Kidney (tissue), 14 donors: Measurements from ENCODE around the gene APLNR. TPM values are rescaled to one million over a fixed set of nuclear protein-coding genes. Genes with fewer than 3 reads are reported as not detected.
A peak's percentile ranks its signal among the peaks of the same experiment; 100 is the strongest.

ENCODE experiments used
- DNase-seq, 5 donors: peaks; one replicate each; pipeline ENCODE4 v3.0.0-alpha.2; 2013 to 2020
- FAIRE-seq: peaks from 2 replicates; lab custom pipeline; 2012; peaks lifted over from hg19 to GRCh38; lab: Jason Lieb, UNC
- H3K27ac ChIP-seq, 2 donors: one replicate each; pipeline ENCODE4 v1.7.0; 2013; ENCODE audit warnings: low read depth in 2 of 2, low read length in 2 of 2, inconsistent platforms in 1 of 2
- H3K27me3 ChIP-seq: one replicate; pipeline ENCODE4 v1.7.1; 2013; ENCODE audit warnings: low read length, inconsistent platforms; ENCODE audit not compliant: control insufficient read depth, insufficient read depth
- H3K36me3 ChIP-seq, 3 donors: one replicate each; pipeline versions ENCODE4 v1.7.0 to v1.7.1; 2013; ENCODE audit warnings: low read length in 3 of 3, control low read depth in 1 of 3, inconsistent platforms in 1 of 3; ENCODE audit not compliant: insufficient read depth in 3 of 3, control insufficient read depth in 2 of 3
- H3K4me1 ChIP-seq, 3 donors: one replicate each; pipeline versions ENCODE4 v1.7.0 to v1.7.1; 2013; ENCODE audit warnings: low read length in 3 of 3, inconsistent platforms in 1 of 3, low read depth in 1 of 3; ENCODE audit not compliant: control insufficient read depth in 2 of 3, insufficient read depth in 2 of 3
- H3K4me3 ChIP-seq, 3 donors: one replicate each; pipeline versions ENCODE4 v1.7.0 to v1.8.1; 2013; ENCODE audit warnings: low read length in 3 of 3, control low read depth in 1 of 3, inconsistent platforms in 1 of 3
- H3K9ac ChIP-seq, 3 donors: one replicate each; pipeline versions ENCODE4 v1.7.0 to v1.7.1; 2013; ENCODE audit warnings: low read length in 3 of 3, control low read depth in 1 of 3, inconsistent platforms in 1 of 3
- H3K9me3 ChIP-seq, 3 donors: one replicate each; pipeline versions ENCODE4 v1.7.0 to v1.7.1; 2013; ENCODE audit warnings: low read length in 3 of 3, control low read depth in 1 of 3, inconsistent platforms in 1 of 3; ENCODE audit not compliant: control insufficient read depth in 2 of 3, insufficient read depth in 1 of 3
- intact Hi-C: fragments of 100-400 bp; cut with DNase I; formaldehyde crosslinking; loops from one replicate; pipeline ENCODE4 v1.11.1; 2022
- polyA plus RNA-seq: library from polyadenylated mRNA; stranded (reverse); fragments of 350-450 nt; fragmentation: Illumina TruSeq; extraction: RNeasy Lipid Tissue Mini Kit (QIAGEN cat#74804); gene quantifications from one replicate; pipeline ENCODE4 v1.2.3, GENCODE V29; 2014; ENCODE audit warnings: low read depth, low replicate concordance; ENCODE audit not compliant: insufficient read depth
- total RNA-seq: library from RNA; stranded (reverse); fragmentation: NEBNext Ultra II Directional; extraction: Animal tissue kit (Norgen Biotek cat#: 25700); gene quantifications from one replicate; pipeline ENCODE4 v1.2.1, GENCODE V29; 2021
- TF ChIP-seq, protein P1 (sequence below): IDR thresholded peaks from 3 replicates; pipeline ENCODE4 v1.5.1; 2012; ENCODE audit warnings: mild to moderate bottlenecking, moderate library complexity, borderline replicate concordance; ENCODE audit not compliant: insufficient read depth; ENCODE audit errors: extremely low read depth
- donor health status: control.
- donor health status: control.
- donor health status: control.
- donor health status: control.
- donor health status: control.
- donor health status: DM: yes; HTN: yes; CAD: no.
- donor health status: Normal renal cell carcinoma (clear cell type).

Gene APLNR
- total and polyA plus RNA-seq, 2 donors from 2014 or later = 5.3 to 16.6 TPM

DNA sequence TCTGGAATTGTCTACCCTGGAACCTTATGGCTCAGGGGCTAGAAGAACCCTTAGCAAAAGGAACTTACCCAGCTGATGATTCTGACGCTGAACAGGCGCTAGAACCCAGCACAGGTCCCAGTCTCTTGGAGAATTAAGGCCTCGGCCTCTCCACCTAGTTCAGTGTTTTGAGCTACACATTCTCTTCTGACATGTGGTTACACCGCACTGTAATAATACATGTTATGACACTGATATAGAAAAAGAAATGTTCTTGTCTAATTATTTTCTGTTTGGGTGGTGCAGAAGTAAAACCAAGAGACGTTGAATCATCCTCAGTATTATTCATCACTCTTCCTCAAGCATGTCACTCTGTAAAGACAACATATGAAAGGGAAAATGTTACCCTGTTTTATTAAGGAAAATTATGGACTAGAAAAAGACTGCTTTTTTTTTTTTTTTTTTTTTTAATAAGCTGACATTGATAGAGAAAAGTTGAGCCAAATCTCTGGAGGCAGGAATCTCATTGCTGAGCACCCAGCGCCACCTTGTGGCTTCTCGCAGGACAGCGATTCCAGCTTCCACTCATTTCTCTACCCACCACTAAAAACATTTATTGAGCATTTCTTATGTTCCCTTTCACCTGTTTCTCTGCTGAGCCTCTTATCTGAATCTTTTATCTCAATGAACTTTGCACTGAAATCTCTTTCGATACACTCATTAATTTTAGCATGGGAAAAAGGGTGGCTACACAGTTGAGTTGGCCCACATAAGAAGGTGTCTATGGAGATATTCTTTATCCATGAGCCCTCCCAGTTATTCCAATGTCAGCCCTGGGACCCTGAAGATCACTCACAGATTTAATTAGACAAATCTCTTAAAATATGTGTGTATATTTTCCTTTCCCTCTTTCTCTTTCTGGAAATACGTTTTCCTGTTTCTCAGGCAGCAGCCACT lies 12.6 kb upstream of the APLNR start:
- TF ChIP-seq, protein P1, sequence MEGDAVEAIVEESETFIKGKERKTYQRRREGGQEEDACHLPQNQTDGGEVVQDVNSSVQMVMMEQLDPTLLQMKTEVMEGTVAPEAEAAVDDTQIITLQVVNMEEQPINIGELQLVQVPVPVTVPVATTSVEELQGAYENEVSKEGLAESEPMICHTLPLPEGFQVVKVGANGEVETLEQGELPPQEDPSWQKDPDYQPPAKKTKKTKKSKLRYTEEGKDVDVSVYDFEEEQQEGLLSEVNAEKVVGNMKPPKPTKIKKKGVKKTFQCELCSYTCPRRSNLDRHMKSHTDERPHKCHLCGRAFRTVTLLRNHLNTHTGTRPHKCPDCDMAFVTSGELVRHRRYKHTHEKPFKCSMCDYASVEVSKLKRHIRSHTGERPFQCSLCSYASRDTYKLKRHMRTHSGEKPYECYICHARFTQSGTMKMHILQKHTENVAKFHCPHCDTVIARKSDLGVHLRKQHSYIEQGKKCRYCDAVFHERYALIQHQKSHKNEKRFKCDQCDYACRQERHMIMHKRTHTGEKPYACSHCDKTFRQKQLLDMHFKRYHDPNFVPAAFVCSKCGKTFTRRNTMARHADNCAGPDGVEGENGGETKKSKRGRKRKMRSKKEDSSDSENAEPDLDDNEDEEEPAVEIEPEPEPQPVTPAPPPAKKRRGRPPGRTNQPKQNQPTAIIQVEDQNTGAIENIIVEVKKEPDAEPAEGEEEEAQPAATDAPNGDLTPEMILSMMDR = peak; percentile 81
- Histone ChIP-seq H3K9ac (no peak overlapping the region), H3K4me1 (peaks cover 0 to 2% (median 0%) of the 10 kb centered on the region in 3 donors), H3K36me3 (no peaks in the 10 kb centered on the region), H3K4me3 (no peak overlapping the region), H3K27me3 (no peaks in the 10 kb centered on the region), H3K27ac (no peak overlapping the region), H3K9me3 (no peaks in the 10 kb centered on the region)
- intact Hi-C loops = loop anchor here (5.0 kb wide), 2 partner anchors 132 to 407 kb away; no protein-coding TSS in a partner anchor
- peak in 4 of 5 donors; percentile 60 to 79 (median 68) for DNase-seq
- peak; percentile 6 for FAIRE-seq

DNA sequence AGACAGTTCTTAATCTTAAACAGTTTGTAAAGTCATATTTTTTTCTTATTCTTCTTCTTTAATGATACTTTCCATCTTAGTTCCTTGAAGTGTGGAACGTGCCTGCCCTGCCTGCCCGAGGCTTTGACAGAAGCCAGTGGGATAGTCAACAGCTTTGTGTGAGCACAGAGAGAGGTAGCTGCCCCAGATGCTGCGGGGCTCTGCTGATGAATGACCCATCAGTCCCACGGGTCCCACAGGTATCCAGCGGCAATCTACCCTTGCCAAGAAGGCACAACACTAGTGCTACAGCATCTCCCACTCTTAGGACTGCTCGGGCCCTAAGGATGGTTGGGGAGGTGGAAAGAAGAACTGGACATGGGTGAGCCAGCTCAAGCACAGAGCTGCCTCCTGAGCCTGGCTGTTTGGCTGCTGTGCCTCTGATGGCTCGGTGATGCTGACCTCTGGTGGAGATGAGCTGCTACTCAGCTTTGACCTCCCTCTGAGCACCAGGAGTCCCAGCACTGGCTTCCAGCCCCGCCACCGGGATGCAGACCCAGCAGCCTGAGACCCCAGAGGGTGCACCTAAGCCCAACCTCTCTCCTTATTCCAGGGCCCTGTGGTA lies 11.8 kb upstream of the APLNR start:
- Histone ChIP-seq H3K4me1 (peaks cover 0 to 2% (median 0%) of the 10 kb centered on the region in 3 donors), H3K27me3 (no peaks in the 10 kb centered on the region), H3K9me3 (no peaks in the 10 kb centered on the region), H3K27ac (no peak overlapping the region), H3K4me3 (no peak overlapping the region), H3K36me3 (no peaks in the 10 kb centered on the region), H3K9ac (no peak overlapping the region)
- TF ChIP-seq, protein P1 = peak; percentile 53
- DNase-seq = peak; percentile 76 to 85 (median 81)
- intact Hi-C loops = no loop called here
- FAIRE-seq = no peak

DNA sequence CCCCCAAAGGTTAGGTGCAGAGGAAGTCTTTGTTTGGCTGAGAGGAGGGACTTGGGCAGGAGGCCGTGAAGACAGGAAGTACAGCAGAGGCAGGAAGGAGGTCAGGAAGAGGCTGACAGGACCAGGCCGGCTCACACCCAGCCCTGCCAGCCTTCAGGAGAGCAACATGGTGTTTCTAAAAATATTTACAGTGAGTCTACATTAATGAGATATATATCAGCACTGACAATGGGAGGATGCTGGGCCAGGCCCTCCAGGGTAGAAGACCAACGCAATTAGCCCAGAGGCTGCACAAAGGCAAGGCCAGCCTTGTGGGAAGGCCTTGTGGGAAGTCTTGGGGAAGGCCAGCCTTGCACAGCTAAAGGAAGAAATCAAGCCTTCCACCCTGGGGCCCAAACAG lies 7.9 kb upstream of the APLNR start:
- no peak for FAIRE-seq
- intact Hi-C loops = no loop called here
- peak in 2 of 5 donors; percentile 20 to 44 for DNase-seq
- Histone ChIP-seq H3K9me3 (no peaks in the 10 kb centered on the region), H3K4me1 (peaks cover 0 to 6% (median 0%) of the 10 kb centered on the region in 3 donors), H3K27me3 (no peaks in the 10 kb centered on the region), H3K27ac (no peak overlapping the region), H3K4me3 (no peak overlapping the region), H3K9ac (no peak overlapping the region), H3K36me3 (no peaks in the 10 kb centered on the region)
- TF ChIP-seq, protein P1 = no peak
